HG02885 (cell line): ENCODE results near the gene SNU13.
"Not testable (repeated sequence)": the region's sequence is repeated elsewhere in the genome, so short reads cannot be mapped to it uniquely, and the experiment has no call there.

Source experiments
- ATAC-seq: cut with Tn5 transposase; IDR thresholded peaks from one replicate; pipeline ENCODE4 v1.9.1; 2021; ENCODE audit warnings: mild to moderate bottlenecking; ENCODE audit not compliant: unreplicated experiment, poor library complexity

The SNU13 gene

GRCh38 chr22:41682033-41682807 is 6.4 kb downstream of the SNU13 start:
- ATAC-seq = peak; percentile 95

GRCh38 chr22:41681616-41682015 is 7.1 kb downstream of the SNU13 start:
- ATAC-seq = no peak

GRCh38 chr22:41676134-41676533 is 12.5 kb downstream of the SNU13 start:
- ATAC-seq = no peak

- no peak for ATAC-seq
Measured at GRCh38 chr22:41674846-41675340, 13.8 kb downstream of the SNU13 start.

GRCh38 chr22:41672780-41673509 is 15.7 kb downstream of the SNU13 start:
- ATAC-seq = no peak

DNA sequence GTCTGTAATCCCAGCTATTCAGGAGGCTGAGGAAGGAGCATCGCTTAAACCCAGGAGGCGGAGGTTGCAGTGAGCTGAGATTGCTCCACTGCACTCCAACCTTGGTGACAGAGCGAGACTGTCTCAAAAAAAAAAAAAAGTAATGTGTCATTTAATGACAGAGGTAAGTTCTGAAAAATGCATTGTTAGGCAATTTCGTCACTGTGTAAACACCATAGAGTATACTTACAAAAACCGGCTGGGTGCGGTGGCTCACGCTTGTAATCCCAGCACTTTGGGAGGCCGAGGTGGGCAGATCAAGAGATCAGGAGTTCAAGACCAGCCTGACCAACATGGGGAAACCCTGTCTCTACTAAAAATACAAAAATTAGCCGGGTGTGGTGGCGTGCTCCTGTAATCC is 16.6 kb downstream of the SNU13 start:
- ATAC-seq = not testable (repeated sequence)

DNA sequence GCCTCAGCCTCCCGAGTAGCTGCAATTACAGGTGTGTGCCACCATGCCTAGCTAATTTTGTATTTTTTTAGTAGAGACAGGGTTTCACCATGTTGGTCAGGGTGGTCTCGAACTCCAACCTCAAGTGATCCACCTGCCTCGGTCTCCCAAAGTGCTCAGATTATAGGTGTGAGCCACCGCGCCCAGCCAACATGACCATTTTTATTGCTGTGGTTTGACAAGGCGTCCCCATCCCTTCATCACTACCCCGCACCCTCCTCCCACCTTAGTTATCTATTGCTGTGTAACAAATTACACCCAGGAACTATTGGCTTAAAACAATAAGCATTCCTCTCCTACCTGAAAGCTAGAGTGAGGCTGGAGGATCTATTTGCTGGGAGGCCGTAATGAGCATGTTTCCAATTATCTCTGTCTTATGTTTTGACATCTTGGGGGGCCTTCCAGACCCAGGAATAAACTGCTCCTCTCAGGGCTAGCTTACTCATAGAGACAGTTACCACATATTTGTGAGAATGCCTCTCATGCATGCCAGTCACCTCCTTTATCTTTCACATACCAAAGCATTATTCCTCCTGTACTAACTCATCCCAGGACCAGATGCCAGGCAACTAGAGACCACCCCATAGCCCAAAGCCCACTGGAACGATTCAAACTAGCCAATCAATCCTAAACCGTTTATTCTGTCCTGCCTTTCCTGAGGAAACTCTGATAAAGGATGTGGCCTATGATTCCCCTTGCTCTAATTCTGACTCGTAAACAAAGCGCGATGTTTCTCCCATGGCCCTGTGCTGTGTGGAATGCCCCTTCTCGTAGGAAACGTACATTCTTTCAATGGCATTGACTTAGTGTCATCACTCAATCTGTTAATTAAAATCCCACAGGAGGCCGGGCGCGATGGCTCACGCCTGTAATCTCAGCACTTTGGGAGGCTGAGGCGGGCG is 19.4 kb downstream of the SNU13 start:
- no peak for ATAC-seq

DNA sequence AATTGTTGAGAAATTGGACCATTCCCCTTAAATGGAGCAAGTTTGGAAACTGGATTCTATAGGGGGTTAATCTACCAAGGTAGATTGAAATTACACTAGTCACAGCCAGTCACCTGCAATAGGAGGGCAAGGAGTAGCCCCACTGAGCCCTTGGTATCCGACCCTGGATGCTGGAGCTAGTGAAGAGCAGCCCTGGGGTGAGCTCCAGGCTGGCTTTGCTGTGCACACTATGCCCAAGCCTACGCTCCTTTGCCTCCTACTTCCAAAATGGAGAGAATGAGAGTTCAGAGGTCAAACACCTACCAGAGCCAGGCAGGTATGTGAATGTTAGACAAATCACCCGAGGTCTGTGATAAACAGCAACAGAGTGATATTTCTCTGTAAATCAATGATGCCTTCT is 23.7 kb downstream of the SNU13 start:
- no peak for ATAC-seq

- ATAC-seq = no peak
Measured at GRCh38 chr22:41664490-41664889, 24.2 kb downstream of the SNU13 start.

- ATAC-seq = not testable (repeated sequence)
Measured at GRCh38 chr22:41663594-41663993, 25.1 kb downstream of the SNU13 start.

GRCh38 chr22:41661713-41662112 is 27.0 kb downstream of the SNU13 start:
- no peak for ATAC-seq

- no peak for ATAC-seq
Measured at GRCh38 chr22:41661088-41661487, 27.6 kb downstream of the SNU13 start.

- ATAC-seq = no peak
Measured at GRCh38 chr22:41660416-41660815, 28.3 kb downstream of the SNU13 start.

DNA sequence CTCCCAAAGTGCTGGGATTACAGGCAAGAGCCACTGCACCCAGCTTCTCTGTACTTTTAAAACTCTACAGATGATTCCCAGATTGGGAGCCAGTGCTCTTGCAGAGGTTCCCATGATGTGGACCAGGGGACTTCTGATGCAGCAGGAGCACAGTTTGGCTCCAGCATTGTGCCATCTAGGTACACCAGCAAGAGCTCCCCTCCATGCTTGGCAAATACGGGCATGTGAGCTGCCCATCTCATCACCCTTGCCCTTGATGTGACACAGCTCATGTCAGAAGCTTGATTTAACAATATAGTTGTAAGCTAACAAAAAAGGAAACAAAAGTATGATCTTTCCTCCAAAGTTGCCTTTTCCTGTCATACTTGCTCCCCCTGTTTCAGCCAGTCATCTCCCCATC is 28.7 kb downstream of the SNU13 start:
- no peak for ATAC-seq

DNA sequence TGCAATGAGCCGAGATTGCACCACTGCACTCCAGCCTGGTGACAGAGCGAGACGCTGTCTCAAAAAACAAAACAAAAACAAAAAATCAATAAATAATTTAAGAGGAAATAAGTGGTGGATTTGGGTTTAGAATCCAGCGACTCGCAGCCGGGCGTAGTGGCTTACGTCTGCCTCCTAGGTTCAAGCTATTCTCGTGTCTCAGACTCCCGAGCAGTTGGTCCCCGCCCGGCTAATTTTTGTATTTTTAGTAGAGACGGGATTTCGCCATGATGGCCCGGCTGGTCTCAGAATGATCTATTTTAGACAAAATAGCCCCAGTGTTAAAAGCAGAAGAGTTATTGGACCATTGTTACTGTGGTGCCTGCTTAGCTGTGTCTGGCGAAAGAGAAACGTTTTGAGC is 29.8 kb downstream of the SNU13 start:
- no peak for ATAC-seq

DNA sequence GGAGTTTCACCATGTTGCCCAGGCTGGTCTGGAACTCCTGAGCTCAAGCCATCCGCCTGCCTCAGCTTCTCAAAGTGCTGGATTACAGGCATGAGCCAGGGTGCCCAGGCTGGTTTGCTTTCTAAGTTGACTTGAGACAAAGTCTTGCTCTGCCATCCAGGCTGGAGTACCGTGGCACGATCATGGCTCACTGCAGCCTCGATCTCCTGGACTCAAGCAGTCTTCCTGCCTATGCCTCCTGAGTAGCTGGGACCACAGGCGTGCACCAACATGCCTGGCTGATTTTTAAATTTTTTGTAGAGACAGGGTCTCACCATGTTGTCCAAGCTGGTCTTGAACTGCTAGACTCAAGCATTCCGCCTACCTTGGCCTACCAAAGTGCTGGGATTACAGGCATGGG is 31.0 kb downstream of the SNU13 start:
- ATAC-seq = no peak

DNA sequence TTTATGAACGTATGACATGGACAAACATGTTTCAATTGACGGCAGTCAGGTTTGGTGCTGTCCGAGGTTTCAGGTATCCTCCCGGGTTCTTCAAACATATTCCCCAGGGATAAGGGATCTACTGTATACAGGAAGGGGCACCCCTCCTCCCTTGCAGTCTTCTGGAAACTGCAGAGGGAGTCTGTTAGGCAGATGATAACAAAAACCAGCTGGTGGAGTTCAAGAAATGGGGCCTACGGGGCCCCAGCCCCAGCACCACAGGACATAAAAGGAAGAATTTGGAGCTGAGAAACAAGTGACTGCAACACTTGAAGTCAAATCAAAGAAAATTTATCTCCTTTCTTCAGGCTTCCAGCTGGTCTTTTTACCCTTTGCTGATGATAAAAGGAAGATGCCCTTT is 32.1 kb downstream of the SNU13 start:
- no peak for ATAC-seq

GRCh38 chr22:41654322-41654721 is 34.3 kb downstream of the SNU13 start:
- no peak for ATAC-seq

DNA sequence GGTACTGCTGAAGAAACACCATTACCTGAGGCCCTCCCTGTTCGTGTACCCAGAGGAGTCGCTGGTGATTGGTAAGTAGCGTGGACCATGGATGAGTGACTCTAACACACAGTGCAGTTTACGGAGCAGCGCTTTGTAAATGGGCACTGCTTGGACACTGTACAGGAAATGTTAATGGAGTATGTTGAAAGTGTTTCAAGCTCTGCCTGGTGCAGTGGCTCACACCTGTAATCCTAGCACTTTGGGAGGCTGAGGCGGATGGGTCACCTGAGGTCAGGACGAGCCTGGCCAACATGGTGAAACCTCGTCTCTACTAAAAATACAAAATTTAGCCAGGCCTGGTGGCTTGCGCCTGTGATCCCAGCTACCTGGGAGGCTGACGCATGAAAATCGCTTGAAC is 37.8 kb downstream of the SNU13 start:
- no peak for ATAC-seq

DNA sequence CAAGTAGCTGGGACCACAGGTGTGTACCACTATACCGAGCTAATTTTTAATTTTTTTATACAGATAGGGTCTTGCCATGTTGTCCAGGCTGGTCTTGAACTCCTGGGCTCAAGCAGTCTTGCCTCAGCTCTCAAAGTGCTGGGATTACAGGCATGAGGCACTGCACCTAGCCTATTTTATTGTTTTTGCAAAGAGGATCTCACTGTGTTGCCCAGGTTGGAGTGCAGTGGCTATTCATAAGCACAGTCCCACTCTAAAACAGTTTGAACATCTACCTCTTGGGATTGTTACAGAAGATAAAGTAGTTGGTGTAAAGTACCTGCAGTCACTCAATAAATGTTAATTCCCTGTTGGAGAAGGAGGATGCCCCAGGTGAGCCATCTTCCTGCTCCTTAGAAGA is 38.4 kb downstream of the SNU13 start:
- ATAC-seq = no peak

DNA sequence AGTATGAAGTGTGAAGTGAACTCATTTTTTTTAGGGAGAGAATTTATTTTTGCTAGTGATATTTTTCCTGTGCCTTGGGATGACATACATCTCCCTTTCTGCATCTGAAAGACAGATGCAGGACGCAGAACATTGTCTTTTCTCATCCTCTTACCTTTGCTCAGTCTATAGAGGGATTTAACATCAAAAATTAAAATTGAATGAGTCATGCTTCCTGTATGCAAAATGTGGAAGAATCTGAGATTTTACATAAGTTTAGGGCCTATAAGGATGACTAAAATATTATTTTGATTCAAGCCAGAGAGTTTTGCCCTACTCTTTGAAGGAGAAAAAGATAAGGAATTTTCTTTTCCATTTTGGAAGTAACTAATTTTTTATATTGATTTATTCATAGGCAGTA is 40.2 kb downstream of the SNU13 start:
- no peak for ATAC-seq
